MM.1S (cell line): ENCODE results near the gene DOCK4.

Experiments used
- DNase-seq: peaks from one replicate; pipeline ENCODE4 v3.0.0-alpha.2; 2015
- H2AFZ ChIP-seq: fragments of 300-600 bp; sonication (generic); 2 replicates; pipeline ENCODE4 v1.6.0; 2016; ENCODE audit warnings: antibody characterized with exemption, low read length
- H3F3A ChIP-seq: fragments of 300-600 bp; sonication (generic); 2 replicates; pipeline ENCODE4 v1.6.1; 2016; ENCODE audit warnings: mild to moderate bottlenecking, antibody characterized with exemption, low read length, moderate library complexity, mixed read lengths; ENCODE audit not compliant: insufficient read depth
- H3K27ac ChIP-seq: fragments of 300-600 bp; sonication (generic); 2 replicates; pipeline ENCODE4 v1.5.1; 2016; ENCODE audit warnings: mild to moderate bottlenecking, low read length
- H3K27me3 ChIP-seq: fragments of 300-600 bp; sonication (generic); replicated peaks from 2 replicates; pipeline ENCODE4 v1.6.0; 2016; ENCODE audit warnings: low read length; ENCODE audit not compliant: insufficient read depth
- H3K36me3 ChIP-seq: fragments of 300-600 bp; sonication (generic); replicated peaks from 2 replicates; pipeline ENCODE4 v1.6.1; 2016; ENCODE audit warnings: mild to moderate bottlenecking, low read length, mixed read lengths; ENCODE audit not compliant: insufficient read depth
- H3K4me1 ChIP-seq: fragments of 300-600 bp; sonication (generic); 2 replicates; pipeline ENCODE4 v1.6.1; 2016; ENCODE audit warnings: low read length, mixed read lengths
- H3K4me2 ChIP-seq: fragments of 300-600 bp; sonication (generic); 2 replicates; pipeline ENCODE4 v1.6.0; 2016; ENCODE audit warnings: low read depth, low read length
- H3K4me3 ChIP-seq: fragments of 300-600 bp; sonication (generic); 2 replicates; pipeline ENCODE4 v1.5.1; 2016; ENCODE audit warnings: low read length, mixed read lengths
- H3K79me2 ChIP-seq: fragments of 300-600 bp; sonication (generic); 2 replicates; pipeline ENCODE4 v1.6.1; 2016; ENCODE audit warnings: mixed run types, low read length, mixed read lengths
- H3K9ac ChIP-seq: fragments of 300-600 bp; sonication (generic); 2 replicates; pipeline ENCODE4 v1.6.1; 2016; ENCODE audit warnings: low read length, mixed read lengths
- H3K9me2 ChIP-seq: fragments of 300-600 bp; sonication (generic); replicated peaks from 2 replicates; pipeline ENCODE4 v1.6.1; 2016; ENCODE audit warnings: mild to moderate bottlenecking, low read length, mixed read lengths; ENCODE audit not compliant: insufficient read depth
- H3K9me3 ChIP-seq: fragments of 300-600 bp; sonication (generic); replicated peaks from 2 replicates; pipeline ENCODE4 v1.6.1; 2016; ENCODE audit warnings: mild to moderate bottlenecking, low read length, mixed read lengths; ENCODE audit not compliant: insufficient read depth
- H4K20me1 ChIP-seq: fragments of 300-600 bp; sonication (generic); 2 replicates; pipeline ENCODE4 v1.6.1; 2016; ENCODE audit warnings: mild to moderate bottlenecking, low read length, moderate library complexity, mixed read lengths; ENCODE audit not compliant: insufficient read depth
- CTCF ChIP-seq: fragments of 300-600 bp; sonication (generic); IDR thresholded peaks from 2 replicates; pipeline ENCODE4 v1.5.1; 2016; ENCODE audit warnings: antibody characterized with exemption, low read length, mixed read lengths
- EZH2 ChIP-seq: fragments of 300-600 bp; sonication (generic); optimal IDR thresholded peaks from 2 replicates; pipeline ENCODE3; 2017; ENCODE audit warnings: low read depth, mild to moderate bottlenecking, antibody characterized with exemption, low read length, mixed read lengths
- EZH2phosphoT487 ChIP-seq: fragments of 300-600 bp; sonication (generic); IDR thresholded peaks from 2 replicates; pipeline ENCODE4 v1.6.1; 2018; ENCODE audit warnings: antibody characterized with exemption, low read length

The DOCK4 gene

GRCh38 chr7:112089551-112089950, 116.6 kb downstream of the DOCK4 start:
- Histone ChIP-seq H3K4me3 (no peak overlapping the region), H3K27me3 (no peaks in the 10 kb centered on the region), H3K9me2 (no peaks in the 10 kb centered on the region), H3K9me3 (no peaks in the 10 kb centered on the region), H3K79me2 (peaks cover 85% of the 10 kb centered on the region), H3K27ac (no peak overlapping the region), H3K9ac (no peak overlapping the region), H3F3A (peaks cover 36% of the 10 kb centered on the region), H2AFZ (no peak overlapping the region), H4K20me1 (no peaks in the 10 kb centered on the region), H3K36me3 (no peaks in the 10 kb centered on the region), H3K4me1 (peaks cover 70% of the 10 kb centered on the region), H3K4me2 (no peak overlapping the region)
- TF ChIP-seq CTCF = no peak
- no peak for TF ChIP-seq EZH2phosphoT487
- no peak for TF ChIP-seq EZH2
- no peak for DNase-seq

GRCh38 chr7:112088484-112089016, 117.6 kb downstream of the DOCK4 start:
- no peaks in the 10 kb centered on the region for H3K36me3 ChIP-seq
- H3K4me3 ChIP-seq = no peak overlapping the region
- peaks cover 46% of the 10 kb centered on the region for H3F3A ChIP-seq
- peaks cover 83% of the 10 kb centered on the region for H3K79me2 ChIP-seq
- no peak overlapping the region for H2AFZ ChIP-seq
- no peaks in the 10 kb centered on the region for H3K9me2 ChIP-seq
- H3K9me3 ChIP-seq = no peaks in the 10 kb centered on the region
- no peaks in the 10 kb centered on the region for H3K27me3 ChIP-seq
- H3K4me1 ChIP-seq = peaks cover 78% of the 10 kb centered on the region
- no peak for DNase-seq
- TF ChIP-seq CTCF (no peak), EZH2phosphoT487 (no peak), EZH2 (no peak)
- H3K27ac ChIP-seq = no peak overlapping the region
- no peaks in the 10 kb centered on the region for H4K20me1 ChIP-seq
- no peak overlapping the region for H3K4me2 ChIP-seq
- H3K9ac ChIP-seq = no peak overlapping the region

GRCh38 chr7:112086496-112087254, 119.5 kb downstream of the DOCK4 start:
- no peak overlapping the region for H2AFZ ChIP-seq
- H3K4me1 ChIP-seq = peaks cover 74% of the 10 kb centered on the region
- no peaks in the 10 kb centered on the region for H4K20me1 ChIP-seq
- peak overlapping the region; percentile 3; the same call in 1 of the 2 replicates for H3K27ac ChIP-seq
- peaks cover 41% of the 10 kb centered on the region for H3F3A ChIP-seq
- no peaks in the 10 kb centered on the region for H3K9me3 ChIP-seq
- H3K27me3 ChIP-seq = no peaks in the 10 kb centered on the region
- peak overlapping the region; percentile 35 for H3K4me2 ChIP-seq
- 0 out of 2 replicates have a peak overlapping the region, but pooled peaks have one; percentile 0 for H3K4me3 ChIP-seq
- H3K9me2 ChIP-seq = no peaks in the 10 kb centered on the region
- no peak overlapping the region for H3K9ac ChIP-seq
- no peaks in the 10 kb centered on the region for H3K36me3 ChIP-seq
- TF ChIP-seq EZH2 (no peak), CTCF (no peak), EZH2phosphoT487 (no peak)
- peaks cover 82% of the 10 kb centered on the region for H3K79me2 ChIP-seq
- no peak for DNase-seq
